H7 (cell line): Measurements from ENCODE around the gene CRYAB. TPM values are rescaled to one million over a fixed set of nuclear protein-coding genes. Genes with fewer than 3 reads are reported as not detected.

Experiments
- DNase-seq: peaks from one replicate; pipeline ENCODE4 v3.0.0; 2012
- H3K27me3 ChIP-seq: 2 replicates; pipeline ENCODE4 v1.6.0; 2011; ENCODE audit warnings: mild to moderate bottlenecking, low read length; ENCODE audit not compliant: control insufficient read depth, insufficient read depth
- H3K36me3 ChIP-seq: replicated peaks from 2 replicates; pipeline ENCODE4 v1.5.1; 2011; ENCODE audit warnings: low read length; ENCODE audit not compliant: control insufficient read depth, insufficient read depth
- H3K4me3 ChIP-seq: 2 replicates; pipeline ENCODE4 v1.5.1; 2011; ENCODE audit warnings: low read depth, mild to moderate bottlenecking, control low read depth, low read length, moderate library complexity; ENCODE audit not compliant: insufficient read depth
- total RNA-seq: library from RNA; depleted of rRNA; stranded (reverse); fragments of >200 nt; shearing (Covaris generic); gene quantifications from 2 replicates; pipeline ENCODE4 v1.2.3, GENCODE V29; 2014; rRNA removed

Gene CRYAB
- total RNA-seq = 0.44 and 1.5 TPM in 2 replicates

- Histone ChIP-seq H3K27me3 (no peaks in the 10 kb centered on the region; the same call in 1 of the 2 replicates), H3K4me3 (no peak within 1 kb of the TSS), H3K36me3 (no peaks in the 10 kb centered on the region)
- DNase-seq = peak; percentile 48
Measured at GRCh38 chr11:111911563-111912401, at the start of gene CRYAB. TSS of gene CRYAB (minus strand) at chr11:111911770. CDS start at chr11:111911724, 46 bp downstream.

- Histone ChIP-seq H3K27me3 (no peaks in the 10 kb centered on the region), H3K36me3 (peaks cover 3% of the 10 kb centered on the region), H3K4me3 (no peak overlapping the region)
- DNase-seq = peak; percentile 80
Measured at GRCh38 chr11:111960916-111961315, 49.3 kb upstream of the CRYAB start.

- Histone ChIP-seq H3K27me3 (no peaks in the 10 kb centered on the region), H3K4me3 (no peak overlapping the region), H3K36me3 (peaks cover 3% of the 10 kb centered on the region)
- no peak for DNase-seq
Measured at GRCh38 chr11:111957663-111958444, 46.3 kb upstream of the CRYAB start.

GRCh38 chr11:111954154-111954553 is 42.6 kb upstream of the CRYAB start:
- peaks cover 3% of the 10 kb centered on the region for H3K36me3 ChIP-seq
- H3K27me3 ChIP-seq = no peaks in the 10 kb centered on the region
- H3K4me3 ChIP-seq = no peak overlapping the region
- DNase-seq = no peak

GRCh38 chr11:111951565-111951964 is 40.0 kb upstream of the CRYAB start:
- no peaks in the 10 kb centered on the region for H3K27me3 ChIP-seq
- DNase-seq = no peak
- no peak overlapping the region for H3K4me3 ChIP-seq
- no peaks in the 10 kb centered on the region for H3K36me3 ChIP-seq

- Histone ChIP-seq H3K36me3 (no peaks in the 10 kb centered on the region), H3K4me3 (no peak overlapping the region), H3K27me3 (no peaks in the 10 kb centered on the region)
- no peak for DNase-seq
Measured at GRCh38 chr11:111949519-111950426, 38.2 kb upstream of the CRYAB start.

GRCh38 chr11:111947143-111947542 is 35.6 kb upstream of the CRYAB start:
- Histone ChIP-seq H3K4me3 (no peak overlapping the region), H3K27me3 (no peaks in the 10 kb centered on the region), H3K36me3 (no peaks in the 10 kb centered on the region)
- DNase-seq = no peak

- DNase-seq = no peak
- Histone ChIP-seq H3K27me3 (no peaks in the 10 kb centered on the region), H3K4me3 (no peak overlapping the region), H3K36me3 (no peaks in the 10 kb centered on the region)
Measured at GRCh38 chr11:111946499-111946898, 34.9 kb upstream of the CRYAB start.

GRCh38 chr11:111945198-111945597 is 33.6 kb upstream of the CRYAB start:
- H3K36me3 ChIP-seq = no peaks in the 10 kb centered on the region
- no peak for DNase-seq
- no peaks in the 10 kb centered on the region for H3K27me3 ChIP-seq
- H3K4me3 ChIP-seq = no peak overlapping the region

GRCh38 chr11:111944651-111945051 is 33.1 kb upstream of the CRYAB start:
- Histone ChIP-seq H3K27me3 (no peaks in the 10 kb centered on the region), H3K4me3 (no peak overlapping the region), H3K36me3 (no peaks in the 10 kb centered on the region)
- no peak for DNase-seq

GRCh38 chr11:111944139-111944538 is 32.6 kb upstream of the CRYAB start:
- Histone ChIP-seq H3K27me3 (no peaks in the 10 kb centered on the region), H3K36me3 (no peaks in the 10 kb centered on the region), H3K4me3 (no peak overlapping the region)
- no peak for DNase-seq

- DNase-seq = no peak
- no peaks in the 10 kb centered on the region for H3K27me3 ChIP-seq
- H3K36me3 ChIP-seq = no peaks in the 10 kb centered on the region
- no peak overlapping the region for H3K4me3 ChIP-seq
Measured at GRCh38 chr11:111942829-111943228, 31.3 kb upstream of the CRYAB start.

- no peaks in the 10 kb centered on the region for H3K27me3 ChIP-seq
- no peaks in the 10 kb centered on the region for H3K36me3 ChIP-seq
- no peak for DNase-seq
- H3K4me3 ChIP-seq = no peak overlapping the region
Measured at GRCh38 chr11:111941963-111942362, 30.4 kb upstream of the CRYAB start.

- Histone ChIP-seq H3K27me3 (no peaks in the 10 kb centered on the region), H3K36me3 (no peaks in the 10 kb centered on the region), H3K4me3 (no peak overlapping the region)
- no peak for DNase-seq
Measured at GRCh38 chr11:111939836-111940604, 28.4 kb upstream of the CRYAB start.
